ENCODE measurements around the gene KMT2E.
A peak's percentile ranks its signal among the peaks of the same experiment; 100 is the strongest.

The KMT2E gene

GRCh38 chr7:105011831-105012502 is 2.0 kb upstream of the KMT2E start:
- Histone ChIP-seq H3K36me3 (peaks cover 20% of the 10 kb centered on the region), H3K4me3 (ENCODE audit: low read depth, low read length) (peak overlapping the region; percentile 98), H3K9me3 (no peaks in the 10 kb centered on the region), H3K4me1 (peaks cover 3% of the 10 kb centered on the region), H3K27me3 (no peaks in the 10 kb centered on the region)
- TF ChIP-seq CTCF (IDR thresholded peaks at IDR 0.05; ENCODE audit: low read depth, low read length) = no peak
- DNase-seq = peak; percentile 37

GRCh38 chr7:105012503-105013220 is 1.3 kb upstream of the KMT2E start:
- Histone ChIP-seq H3K36me3 (peaks cover 16% of the 10 kb centered on the region), H3K9me3 (no peaks in the 10 kb centered on the region), H3K4me1 (no peaks in the 10 kb centered on the region), H3K27me3 (no peaks in the 10 kb centered on the region), H3K4me3 (ENCODE audit: low read depth, low read length) (peak overlapping the region; percentile 98)
- DNase-seq = peak; percentile 99
- TF ChIP-seq CTCF (IDR thresholded peaks at IDR 0.05; ENCODE audit: low read depth, low read length) = no peak

- DNase-seq = peak; percentile 95
- Histone ChIP-seq H3K9me3 (no peaks in the 10 kb centered on the region), H3K4me3 (ENCODE audit: low read depth, low read length) (peak overlapping the region; percentile 98), H3K36me3 (peaks cover 13% of the 10 kb centered on the region), H3K4me1 (no peaks in the 10 kb centered on the region), H3K27me3 (no peaks in the 10 kb centered on the region)
- TF ChIP-seq CTCF (IDR thresholded peaks at IDR 0.05; ENCODE audit: low read depth, low read length) = peak; percentile 60
Observed at GRCh38 chr7:105013221-105013815, 687 bp upstream of the KMT2E start.

DNA sequence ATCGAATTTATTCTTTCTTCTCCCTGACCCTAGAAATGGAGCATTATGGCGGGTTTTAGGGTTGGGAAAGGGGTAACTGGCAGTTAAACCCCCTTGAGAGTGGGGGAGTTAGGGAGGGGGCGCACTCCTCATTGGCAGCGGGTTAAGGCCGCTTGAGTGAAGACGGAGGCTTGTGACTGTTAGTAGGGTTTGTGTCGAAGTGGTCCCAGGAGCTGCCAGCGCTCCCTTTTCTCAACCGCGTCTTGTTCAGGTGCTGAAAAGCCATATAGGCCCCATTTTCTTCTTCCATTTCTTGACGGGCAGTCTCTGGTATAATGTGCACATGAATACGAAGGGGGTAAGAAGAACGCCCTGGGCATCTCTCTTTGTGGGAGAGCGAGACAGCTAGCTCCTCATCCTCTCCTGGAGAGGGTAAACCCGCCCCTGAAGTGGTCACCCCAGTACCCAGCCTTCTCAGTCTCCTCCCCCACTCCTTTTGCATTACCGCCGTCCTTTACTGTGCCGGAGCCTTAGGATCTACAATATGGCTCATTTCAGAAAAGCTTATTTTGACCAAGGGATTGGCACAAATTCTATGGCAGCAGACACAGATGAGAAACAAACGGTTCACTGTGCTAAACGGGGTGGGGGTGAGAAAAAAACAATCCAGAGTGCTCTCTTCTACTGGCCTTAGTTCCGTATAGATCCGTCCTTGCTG is 836 bp downstream of the KMT2E start:
- Histone ChIP-seq H3K4me3 (ENCODE audit: low read depth, low read length) (peak overlapping the region; percentile 98), H3K36me3 (0 out of 2 replicates have a peak, but pooled peaks cover 6% of the 10 kb centered on the region), H3K9me3 (no peaks in the 10 kb centered on the region), H3K4me1 (0 out of 2 replicates have a peak, but pooled peaks cover 3% of the 10 kb centered on the region), H3K27me3 (no peaks in the 10 kb centered on the region)
- TF ChIP-seq CTCF (IDR thresholded peaks at IDR 0.05; ENCODE audit: low read depth, low read length) = no peak
- peak; percentile 42 for DNase-seq

DNA sequence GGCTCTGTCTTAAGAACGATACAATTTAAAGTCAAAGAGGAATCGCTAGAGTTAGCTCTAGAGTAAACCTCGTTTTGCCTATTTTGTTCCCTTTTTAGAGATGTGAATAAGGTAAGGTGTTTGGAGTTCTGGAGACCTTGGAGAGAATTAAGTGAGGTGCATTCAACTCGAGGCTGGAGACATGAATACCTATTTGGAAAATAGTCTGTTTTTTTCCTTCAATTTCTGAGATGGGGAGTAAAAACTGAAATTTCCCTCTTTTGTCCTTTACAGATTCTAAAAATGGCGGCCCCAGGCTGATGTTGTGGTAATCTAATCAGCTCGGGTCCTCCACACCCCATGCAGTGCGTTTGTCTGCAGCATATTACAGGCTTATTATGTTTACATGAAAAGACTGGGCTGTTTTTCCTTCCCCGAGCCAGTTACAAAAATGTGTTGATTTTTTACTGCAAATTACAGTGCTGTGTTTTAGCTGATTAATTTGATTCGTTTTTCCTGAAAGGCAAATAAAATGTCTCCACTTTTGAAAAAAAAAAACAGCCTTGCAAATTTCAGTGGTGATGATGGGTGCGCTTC is 1.5 kb downstream of the KMT2E start:
- Histone ChIP-seq H3K4me3 (ENCODE audit: low read depth, low read length) (peak overlapping the region; percentile 98), H3K4me1 (0 out of 2 replicates have a peak, but pooled peaks cover 3% of the 10 kb centered on the region), H3K9me3 (no peaks in the 10 kb centered on the region), H3K27me3 (no peaks in the 10 kb centered on the region), H3K36me3 (0 out of 2 replicates have a peak, but pooled peaks cover 3% of the 10 kb centered on the region)
- no peak for TF ChIP-seq CTCF (IDR thresholded peaks at IDR 0.05; ENCODE audit: low read depth, low read length)
- peak; percentile 57 for DNase-seq
